NCI-H748 (cell line): ENCODE data around the gene CYP3A4.
"Not testable (repeated sequence)": the region's sequence is repeated elsewhere in the genome, so short reads cannot be mapped to it uniquely, and the experiment has no call there.

ENCODE experiments used
- DNase-seq: peaks from one replicate; lab custom pipeline; 2025; ENCODE audit not compliant: unreplicated experiment; lab: John Stamatoyannopoulos, UW

Gene CYP3A4

DNA sequence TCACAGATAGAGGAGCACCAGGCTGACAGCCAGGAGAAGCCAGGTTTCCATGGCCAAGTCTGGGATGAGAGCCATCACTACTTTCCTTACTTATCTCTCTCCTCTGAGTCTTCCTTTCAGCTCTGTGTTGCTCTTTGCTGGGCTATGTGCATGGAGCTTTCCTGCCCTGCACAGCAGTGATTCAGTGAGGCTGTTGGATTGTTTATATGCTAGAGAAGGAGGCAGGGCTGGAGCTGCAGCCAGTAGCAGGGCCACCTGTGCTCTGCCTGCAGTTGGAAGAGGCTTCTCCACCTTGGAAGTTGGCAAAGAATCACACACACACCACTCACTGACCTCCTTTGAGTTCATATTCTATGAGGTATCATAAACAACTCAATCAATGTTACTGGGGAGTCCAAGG lies at the start of gene CYP3A4:
Gene CYP3A4, minus strand, starts transcription at position 178 of the 400 bp plus-strand sequence. Its CDS starts 103 bp downstream, at position 75.
- no peak for DNase-seq

DNA sequence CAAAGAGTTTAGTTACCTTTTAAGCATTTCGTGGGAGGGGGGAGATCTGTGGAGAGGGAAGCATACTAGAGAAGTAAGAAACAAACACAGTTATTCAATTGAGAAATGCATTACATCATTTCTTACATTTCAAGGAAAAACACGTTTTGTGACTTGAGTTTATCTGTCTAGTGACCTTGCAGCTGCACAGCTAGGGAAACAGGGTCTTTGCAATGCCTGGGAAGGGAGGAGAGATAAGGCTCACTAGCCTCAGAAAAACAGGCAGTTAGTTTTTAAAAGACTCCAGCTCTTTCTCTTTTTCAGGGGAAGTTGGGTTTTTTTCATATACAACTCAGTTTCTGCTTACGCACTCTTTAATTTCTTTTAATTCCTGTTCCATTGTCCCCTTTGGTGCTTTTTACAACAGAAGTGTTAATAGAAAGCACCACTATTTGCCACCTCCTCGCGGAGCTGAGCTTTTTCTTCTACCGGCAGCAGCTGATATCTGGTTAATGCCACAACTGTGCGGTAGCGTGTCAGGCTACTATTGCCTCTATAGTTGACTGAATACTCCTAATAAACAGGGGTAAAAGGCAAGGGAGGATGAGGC lies 49.4 kb upstream of the CYP3A4 start:
- no peak for DNase-seq

DNA sequence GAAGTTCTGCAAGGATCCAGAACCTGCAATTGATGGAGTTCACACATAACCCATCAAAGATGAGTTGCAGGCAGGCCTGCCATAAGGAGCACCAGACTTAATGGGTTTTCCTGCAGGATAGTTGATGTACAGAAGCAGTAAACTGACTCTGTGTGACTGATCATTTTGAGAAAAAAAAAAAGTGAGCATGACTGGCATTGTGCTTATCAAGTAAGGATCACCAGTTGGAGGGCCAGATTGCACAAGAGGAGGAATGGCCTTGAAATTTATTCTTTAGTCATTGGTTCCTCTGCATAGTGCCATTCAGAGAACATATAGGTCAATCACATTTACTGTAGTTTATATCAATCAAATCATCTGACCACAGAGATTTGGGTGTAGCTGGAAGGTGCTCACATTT lies 47.6 kb upstream of the CYP3A4 start:
- no peak for DNase-seq

DNA sequence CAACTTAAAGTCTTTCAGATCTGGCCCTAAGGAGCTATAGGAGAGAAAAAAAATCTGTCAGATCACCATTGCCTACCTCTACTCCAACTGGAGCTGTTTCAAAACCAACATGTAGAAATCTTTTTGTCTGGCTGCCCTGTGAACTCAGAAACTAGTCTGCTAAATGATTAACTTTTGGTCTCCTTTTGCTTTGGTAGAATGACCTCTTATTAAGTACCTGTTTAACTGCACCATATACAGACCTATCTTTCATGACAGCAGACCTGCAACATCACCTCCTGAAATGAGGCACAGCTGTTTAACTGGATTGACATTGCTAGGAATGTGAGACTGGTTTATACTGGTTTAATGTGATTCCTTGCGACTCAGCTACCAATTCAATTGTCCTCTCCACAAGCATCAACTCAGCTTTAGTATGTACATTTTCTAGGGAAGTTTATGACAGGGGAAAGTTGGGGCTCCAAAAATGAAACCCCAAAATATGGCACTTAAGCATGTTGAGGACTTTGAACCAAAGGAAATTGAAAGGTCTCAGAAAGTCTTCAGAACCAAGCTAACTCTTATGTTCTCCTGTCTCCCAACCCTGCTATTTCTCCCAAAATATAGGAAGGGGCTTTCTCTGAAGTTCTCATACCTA lies 45.7 kb upstream of the CYP3A4 start:
- DNase-seq, result no peak

DNA sequence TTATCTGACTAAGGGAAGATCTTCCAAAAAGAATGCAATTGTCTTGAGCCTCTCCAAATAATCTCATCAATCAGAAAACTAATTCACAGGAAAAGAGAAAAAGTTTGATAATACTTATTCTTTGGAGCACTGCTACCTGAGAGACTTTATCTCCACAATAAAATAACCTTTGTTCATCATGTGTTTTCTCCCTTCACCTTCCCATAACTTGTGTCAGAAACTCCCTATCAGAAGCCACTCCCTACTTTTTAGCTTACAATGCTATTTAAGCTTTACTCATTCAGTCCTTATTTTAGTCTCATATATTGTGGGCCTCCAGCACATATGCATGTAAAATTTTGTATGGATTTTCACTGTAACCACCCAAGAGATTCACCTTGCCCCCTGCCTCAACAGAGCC lies 44.8 kb upstream of the CYP3A4 start:
- DNase-seq, result no peak

DNA sequence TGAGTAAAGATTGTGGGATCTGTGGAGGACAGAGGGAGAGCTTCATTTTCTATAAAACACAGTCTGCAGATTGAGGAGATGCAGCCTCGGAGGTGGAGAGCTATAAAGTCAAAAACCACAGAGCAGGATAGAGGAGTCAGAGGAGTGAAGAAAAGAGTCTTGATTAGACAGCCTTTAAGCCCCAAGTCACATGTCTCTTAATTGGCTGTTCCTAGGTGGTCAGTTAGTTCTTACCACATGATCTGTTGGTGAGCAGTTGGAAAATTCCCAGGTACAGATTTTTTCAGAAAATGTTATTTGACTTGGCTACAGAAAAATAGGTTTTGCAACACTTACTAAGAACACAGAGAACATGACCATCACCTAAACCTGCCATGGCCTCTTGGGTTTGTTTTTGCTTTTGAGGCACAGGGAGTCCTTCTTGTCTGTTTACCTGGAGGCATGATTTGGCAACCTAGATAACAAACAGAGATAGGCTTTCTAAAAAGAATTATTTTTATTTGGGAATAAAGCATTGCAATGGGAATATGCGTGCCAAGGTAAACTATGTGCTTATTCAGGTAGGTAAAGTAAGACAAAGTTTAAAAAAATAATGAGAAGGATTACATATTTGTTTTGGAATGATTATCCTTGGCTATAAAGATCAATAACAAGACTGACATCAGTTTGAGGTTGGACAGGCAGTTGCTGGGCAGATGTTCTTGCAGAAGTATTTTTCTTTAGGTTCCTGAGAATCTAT lies 43.2 kb upstream of the CYP3A4 start:
- no peak for DNase-seq

DNA sequence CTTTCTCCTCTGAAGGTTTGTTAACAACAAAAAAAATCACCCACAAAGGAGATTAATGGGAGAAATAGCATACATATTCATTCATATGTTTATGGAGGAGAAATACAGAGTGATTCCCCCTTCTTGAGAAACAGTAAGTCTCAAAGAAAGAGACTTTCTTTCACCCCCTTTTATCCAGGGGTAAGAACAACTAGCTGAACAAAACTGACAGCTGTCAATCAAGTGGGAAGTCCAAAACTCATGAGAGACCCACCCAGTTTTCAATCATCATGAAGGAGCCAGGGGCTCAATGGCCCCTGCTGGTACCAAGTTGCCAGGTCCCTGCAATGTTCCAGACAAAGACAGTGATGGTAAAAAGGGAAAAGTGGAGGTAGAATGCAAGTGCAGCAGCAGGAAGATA lies 41.9 kb upstream of the CYP3A4 start:
- DNase-seq, result no peak

DNA sequence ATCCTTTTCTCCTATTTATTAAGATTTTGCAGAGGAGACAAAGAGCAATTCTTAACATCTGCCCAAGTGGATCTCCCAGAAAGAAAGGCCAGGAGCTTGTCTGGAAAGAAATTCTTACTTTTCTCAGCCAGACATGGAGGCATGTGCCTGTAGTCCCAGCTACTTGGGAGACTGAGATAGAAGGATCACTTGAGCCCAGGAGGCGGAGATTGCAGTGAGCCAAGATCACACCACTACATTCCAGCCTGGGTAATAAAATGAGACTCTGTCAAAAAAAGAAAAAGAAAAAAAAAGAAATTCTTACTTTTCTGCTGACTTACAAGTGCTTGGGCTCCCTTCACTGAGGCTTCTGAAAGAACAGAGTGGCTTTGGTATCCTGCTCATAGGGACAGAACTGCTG lies 41.5 kb upstream of the CYP3A4 start:
- DNase-seq, result no peak

DNA sequence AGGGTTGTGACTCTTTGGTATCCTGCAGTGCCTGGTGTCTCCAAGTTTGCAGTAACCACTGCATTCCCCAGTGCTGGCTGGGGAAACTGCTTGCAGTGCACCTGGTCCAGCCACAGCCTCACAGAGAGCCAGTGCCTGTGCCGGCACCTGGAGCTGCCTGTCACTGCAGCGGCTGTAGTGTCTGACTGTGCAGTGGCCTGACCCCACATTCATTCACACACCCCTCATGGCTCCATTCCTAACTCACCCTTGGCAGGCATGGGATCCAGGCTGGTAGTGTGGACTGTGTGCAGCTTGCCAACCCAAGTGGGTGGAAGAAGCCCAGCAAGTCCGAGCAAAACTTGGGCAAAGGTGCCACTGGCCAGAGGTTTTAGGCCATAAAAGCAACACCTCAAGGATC lies 40.1 kb upstream of the CYP3A4 start:
- DNase-seq, result no peak

DNA sequence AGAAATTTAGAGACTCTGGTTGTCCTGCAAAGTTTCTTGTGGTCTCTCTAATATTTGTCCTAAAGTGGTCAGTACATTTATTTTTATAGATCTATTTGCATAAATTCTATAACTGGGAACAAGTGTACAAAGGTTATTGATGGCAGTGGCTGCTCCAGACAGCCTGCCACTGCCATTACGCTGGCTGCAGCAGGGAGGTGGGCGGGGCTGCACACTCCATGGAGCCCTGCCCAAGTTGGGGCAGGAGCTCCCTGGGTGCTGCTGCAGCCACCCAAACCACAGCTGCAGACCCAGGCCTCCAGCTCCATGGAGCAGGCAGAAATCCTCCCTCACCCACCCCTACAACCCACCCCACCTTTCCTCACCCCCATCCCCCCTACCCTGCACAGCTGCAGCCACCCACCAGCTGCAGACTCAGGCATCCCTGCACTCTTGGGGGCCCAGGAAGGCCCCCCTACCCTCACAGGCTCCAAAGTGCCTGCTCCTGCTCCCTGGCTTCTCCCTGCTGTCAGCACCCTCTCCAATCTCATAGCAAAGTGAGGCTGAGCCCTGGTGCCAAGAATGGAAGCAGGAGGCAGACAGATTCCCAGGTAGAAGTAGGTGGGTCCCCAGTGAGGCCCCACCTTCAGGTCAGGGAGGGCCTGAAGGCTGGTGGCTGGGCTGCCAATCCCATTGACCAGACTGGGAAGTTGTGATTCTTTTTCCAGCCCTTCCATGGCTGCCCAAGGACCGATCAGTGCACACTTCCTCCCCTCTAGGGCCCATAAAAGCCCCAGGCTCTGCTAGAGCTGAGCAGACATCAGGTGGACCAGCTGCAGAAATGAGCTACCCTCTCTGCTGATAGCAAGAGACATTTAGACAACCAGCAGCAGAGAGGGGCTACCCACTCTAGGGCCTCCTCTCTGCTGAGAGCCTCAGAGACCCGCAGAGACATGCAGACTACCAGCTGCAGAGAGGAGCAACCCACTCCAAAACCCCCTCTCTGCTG lies 39.0 kb upstream of the CYP3A4 start:
- DNase-seq, result no peak

DNA sequence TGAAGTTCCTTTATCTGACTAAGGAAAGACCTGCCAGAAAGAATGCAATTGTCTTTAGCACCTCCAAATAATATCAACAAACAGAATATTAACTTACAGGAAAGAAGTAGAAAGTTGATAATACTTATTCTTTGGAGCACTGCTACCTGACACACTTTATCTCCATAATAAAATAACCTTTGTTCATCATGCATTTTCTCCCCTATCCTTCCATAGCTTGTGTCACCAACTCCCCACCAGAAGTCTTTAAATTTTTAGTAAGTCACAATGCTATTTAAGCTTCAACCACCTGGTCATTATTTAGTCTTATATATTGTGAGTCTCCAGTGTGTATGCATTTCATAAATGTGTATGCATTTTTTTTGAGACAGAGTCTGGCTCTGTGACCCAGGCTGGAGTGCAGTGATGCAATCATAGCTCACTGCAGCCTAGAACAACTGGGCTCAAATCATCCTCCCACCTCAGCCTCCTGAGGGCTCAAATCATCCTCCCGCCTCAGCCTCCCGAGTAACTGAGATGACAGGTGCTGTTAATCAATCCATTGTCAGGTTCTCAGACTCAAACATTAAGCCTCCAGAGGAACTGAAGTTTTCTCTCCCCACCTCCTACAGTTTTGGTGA lies 36.5 kb upstream of the CYP3A4 start:
- DNase-seq, result no peak

DNA sequence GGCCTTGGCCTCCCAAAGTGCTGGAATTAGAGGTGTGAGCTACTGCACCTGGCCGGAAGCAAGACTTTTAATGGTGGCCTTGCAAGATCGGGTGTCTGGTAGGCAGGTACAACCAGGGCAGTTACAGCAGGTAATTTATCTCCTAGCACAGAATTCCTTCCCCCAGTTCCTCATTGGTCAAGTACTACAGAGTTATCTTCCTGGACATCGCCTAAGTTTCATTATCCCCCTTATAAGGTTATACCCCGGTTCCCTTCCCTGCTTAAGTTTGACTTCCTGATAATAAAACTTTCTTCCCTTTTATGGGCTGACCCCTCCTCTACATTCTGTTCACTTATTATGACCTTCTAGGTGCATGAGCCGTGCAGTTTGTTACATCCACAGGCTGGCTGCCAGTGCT lies 24.8 kb upstream of the CYP3A4 start:
- DNase-seq, result no peak

DNA sequence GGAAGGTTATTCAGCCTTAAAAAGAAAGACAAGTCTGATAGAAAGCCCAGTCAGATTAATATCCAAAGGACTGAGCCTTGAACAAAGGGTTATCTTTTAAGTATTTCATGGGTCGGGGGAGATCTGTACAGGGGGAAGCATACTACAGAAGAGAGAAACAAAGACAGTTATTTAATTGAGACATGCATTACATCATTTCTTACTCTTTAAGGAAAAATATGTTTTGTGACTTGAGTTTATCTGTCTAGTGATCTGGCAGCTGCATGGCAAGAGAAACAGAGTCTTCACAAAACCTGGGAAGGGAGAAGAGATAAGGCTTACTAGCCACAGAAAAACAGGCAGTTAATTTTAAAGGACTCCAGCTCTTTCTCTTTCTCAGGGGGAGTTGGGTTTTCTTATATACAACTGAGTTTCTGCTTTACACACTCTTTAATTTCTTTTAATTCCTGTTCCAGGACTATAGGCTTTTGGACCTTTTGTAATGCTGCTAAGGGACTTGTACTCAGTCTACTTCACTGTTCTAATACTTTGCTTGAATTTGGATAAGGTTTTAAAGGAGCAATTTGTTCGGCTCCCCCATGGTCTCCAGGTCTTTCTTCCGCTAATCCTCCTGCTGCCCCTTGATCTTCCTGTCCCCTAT lies 23.0 kb upstream of the CYP3A4 start:
- no peak for DNase-seq

DNA sequence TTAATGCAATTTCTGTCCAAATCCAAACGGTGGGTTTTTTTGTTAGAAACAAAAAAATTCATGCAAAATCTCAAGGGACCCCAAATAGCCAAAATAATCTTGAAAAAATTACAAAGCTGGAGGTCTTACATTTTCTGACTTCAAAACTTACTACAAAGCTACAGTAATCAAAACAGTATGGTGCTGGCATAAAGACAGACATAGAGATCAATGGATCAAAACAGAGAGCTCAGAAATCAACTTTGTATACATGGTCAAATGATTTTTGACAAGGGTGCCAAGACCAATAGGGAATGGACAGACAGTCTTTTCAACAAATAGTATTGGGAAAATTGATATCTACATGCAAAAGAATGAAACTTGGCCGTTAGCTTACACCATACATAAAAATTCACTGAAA lies 21.7 kb upstream of the CYP3A4 start:
- DNase-seq, result no peak

DNA sequence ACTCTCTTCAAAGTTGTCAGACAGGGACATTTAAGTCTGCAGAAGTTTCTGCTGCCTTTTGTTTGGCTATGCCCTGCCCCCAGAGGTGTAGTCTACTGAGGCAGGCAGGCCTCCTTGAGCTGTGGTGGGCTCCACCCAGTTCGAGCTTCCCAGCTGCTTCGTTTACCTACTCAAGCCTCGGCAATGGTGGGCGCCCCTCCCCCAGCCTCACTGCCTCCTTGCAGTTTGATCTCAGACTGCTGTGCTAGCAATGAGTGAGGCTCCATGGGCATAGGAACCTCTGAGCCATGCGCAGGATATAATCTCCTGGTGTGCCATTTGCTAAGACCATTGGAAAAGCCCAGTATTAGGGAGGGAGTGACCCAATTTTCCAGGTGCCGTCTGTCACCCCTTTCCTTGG lies 19.1 kb upstream of the CYP3A4 start:
- not testable (repeated sequence) for DNase-seq

DNA sequence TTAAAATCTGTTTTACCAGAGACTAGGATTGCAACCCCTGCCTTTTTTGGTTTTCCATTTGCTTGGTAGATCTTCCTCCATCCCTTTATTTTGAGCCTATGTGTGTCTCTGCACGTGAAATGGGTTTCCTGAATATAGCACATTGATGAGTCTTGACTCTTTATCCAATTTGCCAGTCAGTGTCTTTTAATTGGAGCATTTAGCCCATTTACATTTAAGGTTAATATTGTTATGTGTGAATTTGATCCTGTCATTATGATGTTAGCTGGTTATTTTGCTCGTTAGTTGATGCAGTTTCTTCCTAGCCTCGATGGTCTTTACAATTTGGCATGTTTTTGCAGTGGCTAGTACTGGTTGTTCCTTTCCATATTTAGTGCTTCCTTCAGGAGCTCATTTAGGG lies 17.4 kb upstream of the CYP3A4 start:
- not testable (repeated sequence) for DNase-seq

DNA sequence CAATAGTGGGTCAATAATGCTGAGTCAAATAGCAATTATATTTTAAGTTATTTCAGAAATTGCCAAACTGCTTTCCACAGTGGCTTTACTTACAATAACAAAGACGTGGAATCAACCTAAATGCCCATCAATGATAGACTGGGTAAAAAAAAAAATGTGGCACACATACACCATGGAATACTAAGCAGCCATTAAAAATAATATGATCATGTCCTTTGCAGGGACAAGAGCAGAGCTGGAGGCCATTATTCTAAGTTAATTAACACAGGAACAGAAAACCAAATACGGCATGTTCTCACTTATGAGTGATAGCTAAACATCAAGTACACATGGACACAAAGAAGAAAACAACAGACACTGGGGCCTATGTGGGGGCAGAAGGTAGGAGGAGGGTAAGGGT lies 15.0 kb upstream of the CYP3A4 start:
- no peak for DNase-seq

DNA sequence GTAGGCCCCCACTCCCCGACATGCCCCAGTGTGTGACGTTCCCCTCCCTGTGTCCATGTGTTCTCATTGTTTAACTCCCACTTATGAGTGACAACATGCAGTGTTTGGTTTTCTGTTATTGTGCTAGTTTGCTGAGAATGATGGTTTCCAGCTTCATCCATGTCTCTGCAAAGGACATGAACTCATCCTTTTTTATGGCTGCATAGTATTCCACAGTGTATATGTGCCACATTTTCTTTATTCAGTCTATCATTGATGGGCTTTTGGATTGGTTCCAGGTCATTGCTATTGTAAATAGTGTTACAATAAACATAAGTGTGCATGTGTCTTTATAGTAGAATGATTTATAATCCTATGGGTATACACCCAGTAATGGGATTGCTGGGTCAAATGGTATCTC lies 11.9 kb upstream of the CYP3A4 start:
- not testable (repeated sequence) for DNase-seq

DNA sequence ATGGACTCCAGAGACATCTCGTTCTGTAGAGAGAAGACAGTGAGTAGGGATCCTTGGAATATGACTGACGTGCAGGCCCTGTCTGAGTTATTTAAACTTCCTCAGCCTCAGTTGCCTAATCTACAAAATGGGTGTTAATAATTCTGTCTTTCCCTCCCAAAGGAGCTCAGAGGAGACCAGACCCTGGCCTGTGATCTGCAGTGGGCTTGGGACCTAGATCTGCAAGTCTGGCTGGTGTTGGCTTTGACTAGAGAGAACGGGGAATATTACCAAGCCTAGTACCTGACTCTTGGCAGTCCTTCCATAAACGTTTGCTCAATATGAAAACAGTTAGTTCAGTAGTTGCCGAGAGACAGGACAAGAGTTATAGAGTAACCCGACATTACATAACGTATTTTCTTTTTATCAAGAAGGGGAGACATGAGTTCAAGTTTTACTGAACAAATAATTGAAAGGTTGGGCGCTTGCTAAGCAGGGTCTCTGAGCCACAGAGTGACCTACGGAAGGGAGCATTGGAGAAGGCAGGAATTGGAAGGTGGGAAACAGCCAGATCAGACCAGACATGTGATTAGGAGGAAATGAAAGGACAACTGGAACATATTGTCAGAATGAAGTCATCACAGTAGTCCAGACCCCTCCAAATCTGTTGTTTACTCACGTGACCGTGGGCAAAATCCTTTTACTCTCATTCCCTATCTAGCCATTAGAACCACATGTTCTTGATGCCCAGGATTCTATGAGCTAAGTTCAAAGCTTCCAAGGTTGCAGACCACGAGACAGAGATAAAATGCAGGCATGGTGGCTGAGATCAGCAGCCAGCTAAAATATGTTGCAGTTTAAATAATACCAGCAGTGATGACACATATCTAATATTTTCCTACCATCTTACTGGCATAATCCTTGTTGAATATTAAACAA lies 10.9 kb upstream of the CYP3A4 start:
- no peak for DNase-seq
